WTC11 (cell line): ENCODE results near the gene ECE1. TPM values are rescaled to one million over a fixed set of nuclear protein-coding genes. Genes with fewer than 3 reads are reported as not detected.
"Not testable (repeated sequence)": the region's sequence is repeated elsewhere in the genome, so short reads cannot be mapped to it uniquely, and the experiment has no call there.

Source experiments
- ATAC-seq: fragments of 200-7000 bp; cut with Tn5 transposase; 2 replicates; pipeline ENCODE4 v1.10.0; 2021; ENCODE audit warnings: mild to moderate bottlenecking, moderate library complexity
- CTCF ChIA-PET: fragments of 300-600 bp; sonication (Branson Sonifier 250); formaldehyde crosslinking; loops from one replicate; lab custom pipeline; 2021; ENCODE audit warnings: antibody characterized with exemption; lab: Charles Lee
- POLR2A ChIA-PET: fragments of 350-600 bp; sonication (Branson Sonifier 250); formaldehyde crosslinking; loops from one replicate; lab custom pipeline; 2021; ENCODE audit warnings: antibody characterized with exemption; lab: Charles Lee
- DNase-seq: peaks from one replicate; pipeline ENCODE4 v3.0.0; 2021; ENCODE audit warnings: low spot score
- H3K27ac Mint-ChIP-seq: 2 replicates; pipeline ENCODE4 v1.8.0; 2021; ENCODE audit warnings: mixed read lengths
- H3K27me3 Mint-ChIP-seq: 2 replicates; pipeline ENCODE4 v1.8.0; 2021; ENCODE audit warnings: low read depth, mild to moderate bottlenecking, moderate library complexity, mixed read lengths
- H3K36me3 Mint-ChIP-seq: 2 replicates; pipeline ENCODE4 v1.8.0; 2021; ENCODE audit warnings: mixed read lengths
- H3K4me1 Mint-ChIP-seq: 2 replicates; pipeline ENCODE4 v1.8.0; 2022; ENCODE audit warnings: mixed read lengths
- H3K4me3 Mint-ChIP-seq: 2 replicates; pipeline ENCODE4 v1.8.0; 2021; ENCODE audit warnings: mild to moderate bottlenecking, moderate library complexity, mixed read lengths
- H3K9me3 Mint-ChIP-seq: 2 replicates; pipeline ENCODE4 v1.8.0; 2021; ENCODE audit warnings: mixed read lengths
- FOXJ3 ChIP-seq: sonication (generic); formaldehyde crosslinking; IDR thresholded peaks from 2 replicates; pipeline ENCODE4 v1.9.0; 2021; ENCODE audit warnings: missing genetic modification reagents, mild to moderate bottlenecking, borderline replicate concordance
- KAT7 ChIP-seq: sonication (generic); formaldehyde crosslinking; IDR thresholded peaks from 2 replicates; pipeline ENCODE4 v1.8.1; 2023; ENCODE audit warnings: missing genetic modification reagents, mild to moderate bottlenecking, borderline replicate concordance
- NFYB ChIP-seq: sonication (generic); formaldehyde crosslinking; conservative IDR thresholded peaks from 2 replicates; pipeline ENCODE4 v1.8.0; 2022; ENCODE audit warnings: low read depth, missing genetic modification reagents
- NR1H2 ChIP-seq: sonication (generic); formaldehyde crosslinking; IDR thresholded peaks from 2 replicates; pipeline ENCODE4 v1.9.0; 2021; ENCODE audit warnings: mild to moderate bottlenecking, moderate library complexity, missing genetic modification reagents
- NR3C1 ChIP-seq: sonication (generic); formaldehyde crosslinking; conservative IDR thresholded peaks from 2 replicates; pipeline ENCODE4 v1.8.1; 2023; ENCODE audit warnings: low read depth, mild to moderate bottlenecking, missing genetic modification reagents
- SMAD3 ChIP-seq: sonication (generic); formaldehyde crosslinking; IDR thresholded peaks from 2 replicates; pipeline ENCODE4 v1.8.0; 2022; ENCODE audit warnings: missing genetic modification reagents, mild to moderate bottlenecking, borderline replicate concordance
- SMAD4 ChIP-seq: sonication (generic); formaldehyde crosslinking; IDR thresholded peaks from 2 replicates; pipeline ENCODE4 v1.8.0; 2022; ENCODE audit warnings: mild to moderate bottlenecking, missing genetic modification reagents
- TP53 ChIP-seq: sonication (generic); formaldehyde crosslinking; IDR thresholded peaks from 2 replicates; pipeline ENCODE4 v1.8.1; 2023; ENCODE audit warnings: mild to moderate bottlenecking, missing genetic modification reagents
- ZNF232 ChIP-seq: sonication (generic); formaldehyde crosslinking; IDR thresholded peaks from 2 replicates; pipeline ENCODE4 v1.8.0; 2022; ENCODE audit warnings: mild to moderate bottlenecking, missing genetic modification reagents
- ZNF263 ChIP-seq: sonication (generic); formaldehyde crosslinking; IDR thresholded peaks from 2 replicates; pipeline ENCODE4 v1.8.1; 2022; ENCODE audit warnings: low read depth, mild to moderate bottlenecking, moderate library complexity, missing genetic modification reagents
- ZNF317 ChIP-seq: sonication (generic); formaldehyde crosslinking; IDR thresholded peaks from 2 replicates; pipeline ENCODE4 v1.8.1; 2023; ENCODE audit warnings: low read depth, mild to moderate bottlenecking, moderate library complexity, missing genetic modification reagents, borderline replicate concordance
- ZNF396 ChIP-seq: fragments of 250-450 bp; sonication (Bioruptor Pico); IDR thresholded peaks from 2 replicates; pipeline ENCODE4 v1.8.0; 2021; ENCODE audit warnings: mild to moderate bottlenecking, moderate library complexity, borderline replicate concordance
- ZNF416 ChIP-seq: fragments of 250-450 bp; sonication (Bioruptor Pico); IDR thresholded peaks from 2 replicates; pipeline ENCODE4 v1.9.0; 2021; ENCODE audit warnings: mild to moderate bottlenecking, inconsistent platforms
- ZNF423 ChIP-seq: fragments of 250-450 bp; sonication (Bioruptor Pico); IDR thresholded peaks from 2 replicates; pipeline ENCODE4 v2.1.2; 2022; ENCODE audit warnings: mild to moderate bottlenecking, moderate library complexity
- total RNA-seq: library from RNA; stranded (reverse); gene quantifications from 3 replicates; pipeline ENCODE4 v1.2.3, GENCODE V29; 2021
- TF ChIP-seq, protein P1 (sequence below): sonication (generic); formaldehyde crosslinking; IDR thresholded peaks from 2 replicates; pipeline ENCODE4 v1.8.1; 2023; ENCODE audit warnings: mild to moderate bottlenecking, moderate library complexity, missing genetic modification reagents
- TF ChIP-seq, protein P2 (sequence below): sonication (generic); formaldehyde crosslinking; IDR thresholded peaks from 2 replicates; pipeline ENCODE4 v1.8.0; 2022; ENCODE audit warnings: mild to moderate bottlenecking, missing genetic modification reagents
- TF ChIP-seq, protein P3 (sequence below): sonication (generic); formaldehyde crosslinking; IDR thresholded peaks from 2 replicates; pipeline ENCODE4 v1.8.0; 2022; ENCODE audit warnings: mild to moderate bottlenecking, missing genetic modification reagents

Gene ECE1
- total RNA-seq, 1 experiment from 2014 or later, result 45.0 TPM

DNA sequence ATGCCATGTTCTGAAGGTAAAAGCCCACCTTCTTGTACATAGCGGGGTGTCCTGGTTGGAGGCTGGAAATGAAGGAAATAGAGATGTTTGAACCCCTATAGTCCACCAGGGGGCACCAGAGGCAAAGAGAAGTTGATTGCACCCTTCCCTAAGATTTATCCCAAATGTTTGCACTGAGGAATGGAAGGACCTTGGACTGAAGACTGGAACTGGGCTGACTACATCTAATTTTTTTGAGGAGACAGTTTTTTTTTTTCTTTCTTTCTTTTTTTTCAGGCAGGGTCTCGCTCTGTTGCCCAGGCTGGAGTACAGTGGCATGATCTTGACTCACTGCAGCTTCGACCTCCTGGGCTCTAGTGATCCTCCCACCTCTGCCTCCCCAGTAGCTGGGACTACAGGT, 58.2 kb downstream of the ECE1 start (continued):
- TF ChIP-seq, protein P1, sequence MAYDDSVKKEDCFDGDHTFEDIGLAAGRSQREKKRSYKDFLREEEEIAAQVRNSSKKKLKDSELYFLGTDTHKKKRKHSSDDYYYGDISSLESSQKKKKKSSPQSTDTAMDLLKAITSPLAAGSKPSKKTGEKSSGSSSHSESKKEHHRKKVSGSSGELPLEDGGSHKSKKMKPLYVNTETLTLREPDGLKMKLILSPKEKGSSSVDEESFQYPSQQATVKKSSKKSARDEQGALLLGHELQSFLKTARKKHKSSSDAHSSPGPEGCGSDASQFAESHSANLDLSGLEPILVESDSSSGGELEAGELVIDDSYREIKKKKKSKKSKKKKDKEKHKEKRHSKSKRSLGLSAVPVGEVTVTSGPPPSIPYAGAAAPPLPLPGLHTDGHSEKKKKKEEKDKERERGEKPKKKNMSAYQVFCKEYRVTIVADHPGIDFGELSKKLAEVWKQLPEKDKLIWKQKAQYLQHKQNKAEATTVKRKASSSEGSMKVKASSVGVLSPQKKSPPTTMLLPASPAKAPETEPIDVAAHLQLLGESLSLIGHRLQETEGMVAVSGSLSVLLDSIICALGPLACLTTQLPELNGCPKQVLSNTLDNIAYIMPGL, result no peak
- TF ChIP-seq ZNF317 (no peak), NR1H2 (CRISPR knock-in tag) (no peak), TP53 (CRISPR knock-in tag) (no peak), KAT7 (CRISPR knock-in tag) (no peak)

DNA sequence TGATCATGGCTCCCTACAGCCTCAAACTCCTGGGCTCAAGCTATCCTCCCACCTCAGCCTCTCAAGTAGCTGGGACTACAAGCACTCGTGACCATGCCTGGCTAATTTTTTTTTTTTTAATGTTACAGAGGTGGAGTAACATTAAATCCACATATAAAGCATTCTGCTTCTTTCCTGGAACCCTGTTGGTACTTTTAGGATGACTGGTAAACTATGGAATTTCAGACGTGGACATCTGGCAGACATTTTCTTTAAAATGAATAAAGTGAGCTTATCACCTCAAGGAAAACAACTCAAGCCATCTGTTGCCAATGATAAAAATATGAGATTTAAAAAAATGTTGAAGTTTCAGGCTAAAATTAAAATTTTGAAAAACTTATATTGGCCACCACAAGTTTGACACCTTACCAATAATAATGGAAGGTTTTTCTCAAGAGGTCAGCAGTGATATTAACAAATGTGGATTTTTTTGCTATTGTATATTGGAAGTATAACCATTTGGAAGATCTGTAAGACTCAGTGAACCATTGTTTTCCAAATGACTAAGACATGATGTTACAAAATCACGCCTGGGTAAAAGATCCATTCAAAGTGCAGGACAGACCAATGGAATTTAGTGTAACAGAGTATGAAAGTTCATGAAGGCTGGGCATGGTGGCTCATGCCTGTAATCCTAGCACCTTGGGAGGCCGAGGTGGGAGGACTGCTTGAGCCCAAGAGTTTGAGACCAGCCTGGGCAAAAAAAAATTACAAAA, 60.8 kb downstream of the ECE1 start:
- peaks cover 8% of the 10 kb centered on the region; the same call in 1 of the 2 replicates for H3K36me3 Mint-ChIP-seq
- DNase-seq (no peak), ATAC-seq (no peak)
- no peak overlapping the region for H3K4me3 Mint-ChIP-seq
- POLR2A ChIA-PET, result no interaction called here
- no peaks in the 10 kb centered on the region for H3K4me1 Mint-ChIP-seq
- CTCF ChIA-PET, result interaction anchor here (1.0 to 2.5 kb wide), 3 partner anchors 11 to 139 kb away, joined by 5 to 10 read pairs (median 6); no protein-coding TSS in a partner anchor
- no peaks in the 10 kb centered on the region for H3K27me3 Mint-ChIP-seq
- no peak for TF ChIP-seq ZNF396 (CRISPR knock-in tag)
- TF ChIP-seq, protein P1, result no peak
- no peak for TF ChIP-seq FOXJ3 (CRISPR knock-in tag)
- TF ChIP-seq ZNF263 (CRISPR knock-in tag), result no peak
- TF ChIP-seq, protein P2, sequence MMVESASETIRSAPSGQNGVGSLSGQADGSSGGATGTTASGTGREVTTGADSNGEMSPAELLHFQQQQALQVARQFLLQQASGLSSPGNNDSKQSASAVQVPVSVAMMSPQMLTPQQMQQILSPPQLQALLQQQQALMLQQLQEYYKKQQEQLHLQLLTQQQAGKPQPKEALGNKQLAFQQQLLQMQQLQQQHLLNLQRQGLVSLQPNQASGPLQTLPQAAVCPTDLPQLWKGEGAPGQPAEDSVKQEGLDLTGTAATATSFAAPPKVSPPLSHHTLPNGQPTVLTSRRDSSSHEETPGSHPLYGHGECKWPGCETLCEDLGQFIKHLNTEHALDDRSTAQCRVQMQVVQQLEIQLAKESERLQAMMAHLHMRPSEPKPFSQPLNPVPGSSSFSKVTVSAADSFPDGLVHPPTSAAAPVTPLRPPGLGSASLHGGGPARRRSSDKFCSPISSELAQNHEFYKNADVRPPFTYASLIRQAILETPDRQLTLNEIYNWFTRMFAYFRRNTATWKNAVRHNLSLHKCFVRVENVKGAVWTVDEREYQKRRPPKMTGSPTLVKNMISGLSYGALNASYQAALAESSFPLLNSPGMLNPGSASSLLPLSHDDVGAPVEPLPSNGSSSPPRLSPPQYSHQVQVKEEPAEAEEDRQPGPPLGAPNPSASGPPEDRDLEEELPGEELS (CRISPR knock-in tag), result no peak
- TF ChIP-seq ZNF232 (CRISPR knock-in tag), result no peak
- no peak for TF ChIP-seq SMAD4 (CRISPR knock-in tag)
- TF ChIP-seq NFYB (CRISPR knock-in tag), result no peak
- TF ChIP-seq, protein P3, sequence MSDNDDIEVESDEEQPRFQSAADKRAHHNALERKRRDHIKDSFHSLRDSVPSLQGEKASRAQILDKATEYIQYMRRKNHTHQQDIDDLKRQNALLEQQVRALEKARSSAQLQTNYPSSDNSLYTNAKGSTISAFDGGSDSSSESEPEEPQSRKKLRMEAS (CRISPR knock-in tag), result no peak
- TF ChIP-seq ZNF416, result no peak
- no peak for TF ChIP-seq SMAD3 (CRISPR knock-in tag)
- TF ChIP-seq NR3C1, result no peak
- TF ChIP-seq ZNF423 (CRISPR knock-in tag), result no peak
- no peaks in the 10 kb centered on the region for H3K9me3 Mint-ChIP-seq
- no peak overlapping the region for H3K27ac Mint-ChIP-seq

DNA sequence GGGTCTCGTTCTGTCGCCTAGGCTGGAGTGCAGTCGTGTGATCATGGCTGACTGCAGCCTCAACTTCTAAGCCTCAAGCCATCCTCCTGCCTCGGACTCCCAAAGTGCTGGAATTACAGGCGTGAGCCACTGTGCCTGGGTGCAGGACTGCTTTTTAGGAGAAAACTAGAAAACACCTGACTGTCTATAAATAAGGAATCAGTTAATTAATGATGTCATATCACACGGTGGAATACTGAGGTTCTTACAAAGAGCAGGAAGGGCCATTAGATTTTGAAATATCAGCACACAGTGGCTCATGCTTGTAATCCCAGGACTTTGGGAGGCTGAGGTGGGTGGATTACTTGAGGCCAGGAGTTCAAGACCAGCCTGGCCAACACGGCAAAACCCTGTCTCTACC, 62.0 kb downstream of the ECE1 start:
- H3K27ac Mint-ChIP-seq, POLR2A ChIA-PET, H3K4me1 Mint-ChIP-seq, H3K36me3 Mint-ChIP-seq, DNase-seq, H3K27me3 Mint-ChIP-seq, H3K9me3 Mint-ChIP-seq, ATAC-seq, H3K4me3 Mint-ChIP-seq: not testable (repeated sequence)
- CTCF ChIA-PET, result interaction anchor here (2.5 kb wide), 1 partner anchor 140 kb away, joined by 10 read pairs; no protein-coding TSS in a partner anchor
